ENCODE measurements around the gene AUTS2. TPM values are rescaled to one million over a fixed set of nuclear protein-coding genes. Genes with fewer than 3 reads are reported as not detected.

The AUTS2 gene
- total and polyA plus RNA-seq, 10 donors, result 6.1 to 54.8 (median 29.1) TPM

- Histone ChIP-seq H3K4me3 (no peak overlapping the region), H3K4me1 (peaks cover 0 to 1% (median 0%) of the 10 kb centered on the region in 6 donors), H3K9me3 (no peaks in the 10 kb centered on the region), H3K27me3 (replicated peaks in 1 of 7) (no peaks in the 10 kb centered on the region), H3K36me3 (no peaks in the 10 kb centered on the region), H3K27ac (no peak overlapping the region)
- no peak for DNase-seq
- TF ChIP-seq CTCF (IDR thresholded peaks at IDR 0.05 in 8 of 11, conservative IDR thresholded peaks at IDR 0.05 in 3 of 11), result no peak
- TF ChIP-seq POLR2A (IDR thresholded peaks at IDR 0.05), result no peak
- no peak for TF ChIP-seq POLR2AphosphoS5 (IDR thresholded peaks at IDR 0.05)
- intact Hi-C loops (cut with DNase I; ENCODE audit: low total_unique reads), result no loop called here
- WGBS, 5 donors, result 87 to 92% (median 88%) methylated on average over 5 of the region's 5 CpGs
These were observed 1076.3 kb downstream of the AUTS2 start for GRCh38 chr7:70674571-70675010.

- Histone ChIP-seq H3K36me3 (no peaks in the 10 kb centered on the region), H3K4me1 (peaks cover 0 to 14% (median 2%) of the 10 kb centered on the region in 6 donors), H3K27me3 (replicated peaks in 1 of 7) (no peaks in the 10 kb centered on the region), H3K4me3 (no peak overlapping the region), H3K27ac (no peak overlapping the region), H3K9me3 (no peaks in the 10 kb centered on the region)
- WGBS, 5 donors, result 83 to 95% (median 90%) methylated on average over 5 of the region's 5 CpGs
- intact Hi-C loops (cut with DNase I; ENCODE audit: low total_unique reads), result no loop called here
- no peak for DNase-seq
- TF ChIP-seq POLR2A (IDR thresholded peaks at IDR 0.05), result no peak
- TF ChIP-seq CTCF (IDR thresholded peaks at IDR 0.05 in 8 of 11, conservative IDR thresholded peaks at IDR 0.05 in 3 of 11), result no peak
- no peak for TF ChIP-seq POLR2AphosphoS5 (IDR thresholded peaks at IDR 0.05)
These were observed 1078.0 kb downstream of the AUTS2 start for GRCh38 chr7:70676243-70676642.

GRCh38 chr7:70678621-70679251 is 1080.5 kb downstream of the AUTS2 start:
- DNase-seq, result no peak
- Histone ChIP-seq H3K36me3 (no peaks in the 10 kb centered on the region), H3K4me1 (peaks cover 0 to 29% (median 13%) of the 10 kb centered on the region in 6 donors), H3K4me3 (no peak overlapping the region), H3K27me3 (replicated peaks in 1 of 7) (no peaks in the 10 kb centered on the region), H3K9me3 (no peaks in the 10 kb centered on the region), H3K27ac (peak overlapping the region in 4 of 8 donors; percentile 1 to 71 (median 46))
- 49 to 62% (median 53%) methylated on average over 4 of the region's 4 CpGs for WGBS, 5 donors
- TF ChIP-seq POLR2A (IDR thresholded peaks at IDR 0.05) (no peak), POLR2AphosphoS5 (IDR thresholded peaks at IDR 0.05) (no peak), CTCF (IDR thresholded peaks at IDR 0.05 in 8 of 11, conservative IDR thresholded peaks at IDR 0.05 in 3 of 11) (no peak)
- intact Hi-C loops (cut with DNase I; ENCODE audit: low total_unique reads), result no loop called here

GRCh38 chr7:70679661-70680060 is 1081.4 kb downstream of the AUTS2 start:
- TF ChIP-seq CTCF (IDR thresholded peaks at IDR 0.05 in 8 of 11, conservative IDR thresholded peaks at IDR 0.05 in 3 of 11) (no peak), POLR2A (IDR thresholded peaks at IDR 0.05) (no peak), POLR2AphosphoS5 (IDR thresholded peaks at IDR 0.05) (no peak)
- Histone ChIP-seq H3K9me3 (no peaks in the 10 kb centered on the region), H3K27me3 (replicated peaks in 1 of 7) (no peaks in the 10 kb centered on the region), H3K4me3 (no peak overlapping the region), H3K4me1 (peaks cover 0 to 29% (median 13%) of the 10 kb centered on the region in 6 donors), H3K27ac (peak overlapping the region in 5 of 8 donors; percentile 1 to 71 (median 43)), H3K36me3 (no peaks in the 10 kb centered on the region)
- DNase-seq, result no peak
- WGBS, 5 donors, result 66 to 75% (median 70%) methylated on average over 4 of the region's 4 CpGs
- intact Hi-C loops (cut with DNase I; ENCODE audit: low total_unique reads), result no loop called here

Data from spleen (tissue), 11 donors.